ENCODE measurements around the gene LRRC47.

The LRRC47 gene

GRCh38 chr1:3831689-3832088 lies 35.4 kb upstream of the LRRC47 start:
- TF ChIP-seq, protein P1, sequence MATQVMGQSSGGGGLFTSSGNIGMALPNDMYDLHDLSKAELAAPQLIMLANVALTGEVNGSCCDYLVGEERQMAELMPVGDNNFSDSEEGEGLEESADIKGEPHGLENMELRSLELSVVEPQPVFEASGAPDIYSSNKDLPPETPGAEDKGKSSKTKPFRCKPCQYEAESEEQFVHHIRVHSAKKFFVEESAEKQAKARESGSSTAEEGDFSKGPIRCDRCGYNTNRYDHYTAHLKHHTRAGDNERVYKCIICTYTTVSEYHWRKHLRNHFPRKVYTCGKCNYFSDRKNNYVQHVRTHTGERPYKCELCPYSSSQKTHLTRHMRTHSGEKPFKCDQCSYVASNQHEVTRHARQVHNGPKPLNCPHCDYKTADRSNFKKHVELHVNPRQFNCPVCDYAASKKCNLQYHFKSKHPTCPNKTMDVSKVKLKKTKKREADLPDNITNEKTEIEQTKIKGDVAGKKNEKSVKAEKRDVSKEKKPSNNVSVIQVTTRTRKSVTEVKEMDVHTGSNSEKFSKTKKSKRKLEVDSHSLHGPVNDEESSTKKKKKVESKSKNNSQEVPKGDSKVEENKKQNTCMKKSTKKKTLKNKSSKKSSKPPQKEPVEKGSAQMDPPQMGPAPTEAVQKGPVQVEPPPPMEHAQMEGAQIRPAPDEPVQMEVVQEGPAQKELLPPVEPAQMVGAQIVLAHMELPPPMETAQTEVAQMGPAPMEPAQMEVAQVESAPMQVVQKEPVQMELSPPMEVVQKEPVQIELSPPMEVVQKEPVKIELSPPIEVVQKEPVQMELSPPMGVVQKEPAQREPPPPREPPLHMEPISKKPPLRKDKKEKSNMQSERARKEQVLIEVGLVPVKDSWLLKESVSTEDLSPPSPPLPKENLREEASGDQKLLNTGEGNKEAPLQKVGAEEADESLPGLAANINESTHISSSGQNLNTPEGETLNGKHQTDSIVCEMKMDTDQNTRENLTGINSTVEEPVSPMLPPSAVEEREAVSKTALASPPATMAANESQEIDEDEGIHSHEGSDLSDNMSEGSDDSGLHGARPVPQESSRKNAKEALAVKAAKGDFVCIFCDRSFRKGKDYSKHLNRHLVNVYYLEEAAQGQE (IDR thresholded peaks at IDR 0.05; ENCODE audit: insufficient replicate concordance, low read depth) = no peak
- Histone ChIP-seq H3K27ac (replicated peaks) (no peak overlapping the region), H3K4me3 (replicated peaks; ENCODE audit: insufficient read depth, low read length) (no peak overlapping the region), H3K27me3 (ENCODE audit: insufficient read depth, poor library complexity, severe bottlenecking) (no peaks in the 10 kb centered on the region)
- DNase-seq (ENCODE audit: low read depth in 1 of 2, low spot score in 1 of 2) = no peak

DNA sequence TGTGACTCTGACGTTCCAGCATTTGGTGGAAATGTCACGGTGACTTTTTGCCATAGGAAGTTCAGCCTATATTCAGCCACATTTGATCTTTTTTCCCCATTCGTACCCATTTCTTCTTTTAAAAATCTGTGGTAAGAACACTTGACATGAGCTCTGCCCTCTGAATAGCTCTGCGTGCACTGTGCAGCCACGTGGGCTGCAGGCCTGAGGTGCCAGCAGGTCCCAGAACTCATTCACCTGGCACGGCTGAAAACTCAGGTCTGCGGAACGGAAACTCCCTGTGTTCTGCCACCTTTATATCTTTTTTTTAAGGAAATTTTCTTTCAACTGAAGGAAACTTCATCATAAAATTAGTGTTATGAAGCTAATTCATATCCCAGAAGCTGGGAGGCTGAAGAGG lies 32.1 kb upstream of the LRRC47 start:
- no peak for DNase-seq (ENCODE audit: low read depth in 1 of 2, low spot score in 1 of 2)
- no peak overlapping the region for H3K4me3 ChIP-seq (replicated peaks; ENCODE audit: insufficient read depth, low read length)
- TF ChIP-seq CTCF (IDR thresholded peaks at IDR 0.05; ENCODE audit: insufficient read depth, low read length) (no peak), POLR2AphosphoS5 (IDR thresholded peaks at IDR 0.05; ENCODE audit: low read depth) (no peak), SPI1 (IDR thresholded peaks at IDR 0.05; ENCODE audit: borderline replicate concordance, low read depth) (no peak), GABPA (IDR thresholded peaks at IDR 0.05; ENCODE audit: low read depth) (no peak)
- TF ChIP-seq, protein P1 (IDR thresholded peaks at IDR 0.05; ENCODE audit: insufficient replicate concordance, low read depth) = no peak
- no peak overlapping the region for H3K27ac ChIP-seq (replicated peaks)
- no peaks in the 10 kb centered on the region for H3K27me3 ChIP-seq (ENCODE audit: insufficient read depth, poor library complexity, severe bottlenecking)

GRCh38 chr1:3827813-3828307 lies 31.6 kb upstream of the LRRC47 start:
- Histone ChIP-seq H3K27ac (replicated peaks) (no peak overlapping the region), H3K4me3 (replicated peaks; ENCODE audit: insufficient read depth, low read length) (no peak overlapping the region), H3K27me3 (ENCODE audit: insufficient read depth, poor library complexity, severe bottlenecking) (no peaks in the 10 kb centered on the region)
- no peak for DNase-seq (ENCODE audit: low read depth in 1 of 2, low spot score in 1 of 2)
- no peak for TF ChIP-seq GABPA (IDR thresholded peaks at IDR 0.05; ENCODE audit: low read depth)
- no peak for TF ChIP-seq CTCF (IDR thresholded peaks at IDR 0.05; ENCODE audit: insufficient read depth, low read length)
- TF ChIP-seq, protein P1 (IDR thresholded peaks at IDR 0.05; ENCODE audit: insufficient replicate concordance, low read depth) = no peak
- no peak for TF ChIP-seq SPI1 (IDR thresholded peaks at IDR 0.05; ENCODE audit: borderline replicate concordance, low read depth)
- no peak for TF ChIP-seq POLR2AphosphoS5 (IDR thresholded peaks at IDR 0.05; ENCODE audit: low read depth)

GRCh38 chr1:3825356-3825755 lies 29.1 kb upstream of the LRRC47 start:
- TF ChIP-seq CTCF (IDR thresholded peaks at IDR 0.05; ENCODE audit: insufficient read depth, low read length) = no peak
- Histone ChIP-seq H3K4me3 (replicated peaks; ENCODE audit: insufficient read depth, low read length) (no peak overlapping the region), H3K27me3 (ENCODE audit: insufficient read depth, poor library complexity, severe bottlenecking) (no peaks in the 10 kb centered on the region), H3K27ac (replicated peaks) (no peak overlapping the region)
- no peak for DNase-seq (ENCODE audit: low read depth in 1 of 2, low spot score in 1 of 2)

Data from HL-60 (cell line).